GM10248 (cell line): Measurements from ENCODE around the gene NOP53.
"Not testable (repeated sequence)": the region's sequence is repeated elsewhere in the genome, so short reads cannot be mapped to it uniquely, and the experiment has no call there.

Experiments used
- CTCF ChIA-PET: fragments of 300-600 bp; sonication (Branson Sonifier 250); formaldehyde crosslinking; extraction: SDS; loops from one replicate; lab custom pipeline; 2021; ENCODE audit warnings: antibody characterized with exemption; lab: Yijun Ruan, JAX
- POLR2A ChIA-PET: fragments of 350-650 bp; sonication (Branson Sonifier 250); formaldehyde crosslinking; extraction: SDS; loops from one replicate; lab custom pipeline; 2020; ENCODE audit warnings: antibody characterized with exemption; lab: Yijun Ruan, JAX
- DNase-seq: peaks from one replicate; pipeline ENCODE4 v3.0.0; 2012; ENCODE audit errors: extremely low spot score
- TF ChIP-seq, protein P1 (sequence below): IDR thresholded peaks from 2 replicates; pipeline ENCODE4 v1.5.1; 2012; ENCODE audit warnings: mild to moderate bottlenecking, low read depth; ENCODE audit errors: extremely low read depth, missing control alignments, control extremely low read depth

NOP53 gene

DNA sequence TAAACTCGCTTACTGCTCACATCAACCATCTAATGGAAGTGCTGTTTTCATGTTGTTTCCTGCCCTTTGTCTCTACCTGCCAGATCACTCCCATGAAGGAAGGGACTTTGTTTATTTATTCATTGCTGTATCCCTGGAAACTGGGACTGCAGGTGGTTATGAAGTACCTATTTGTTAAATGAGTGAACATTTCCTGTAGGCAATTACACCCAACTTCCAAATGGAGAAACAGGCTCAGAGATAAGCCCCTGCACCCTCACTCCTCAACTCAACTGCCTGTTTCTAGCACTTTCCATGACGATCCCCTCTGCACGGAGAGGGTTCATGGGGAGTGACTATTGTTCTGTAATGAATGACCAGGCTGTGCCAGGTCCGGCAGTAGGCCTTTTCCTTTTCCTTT, 31.2 kb downstream of the NOP53 start:
- CTCF ChIA-PET = interaction anchor here (1.5 to 3.5 kb wide), 4 partner anchors 9 to 61 kb away, joined by 3 to 14 read pairs (median 4); no protein-coding TSS in a partner anchor
- no peak for DNase-seq
- POLR2A ChIA-PET = interaction anchor here (0.7 kb wide), 1 partner anchor 1038 kb away, joined by 4 read pairs; no protein-coding TSS in a partner anchor
- TF ChIP-seq, protein P1, sequence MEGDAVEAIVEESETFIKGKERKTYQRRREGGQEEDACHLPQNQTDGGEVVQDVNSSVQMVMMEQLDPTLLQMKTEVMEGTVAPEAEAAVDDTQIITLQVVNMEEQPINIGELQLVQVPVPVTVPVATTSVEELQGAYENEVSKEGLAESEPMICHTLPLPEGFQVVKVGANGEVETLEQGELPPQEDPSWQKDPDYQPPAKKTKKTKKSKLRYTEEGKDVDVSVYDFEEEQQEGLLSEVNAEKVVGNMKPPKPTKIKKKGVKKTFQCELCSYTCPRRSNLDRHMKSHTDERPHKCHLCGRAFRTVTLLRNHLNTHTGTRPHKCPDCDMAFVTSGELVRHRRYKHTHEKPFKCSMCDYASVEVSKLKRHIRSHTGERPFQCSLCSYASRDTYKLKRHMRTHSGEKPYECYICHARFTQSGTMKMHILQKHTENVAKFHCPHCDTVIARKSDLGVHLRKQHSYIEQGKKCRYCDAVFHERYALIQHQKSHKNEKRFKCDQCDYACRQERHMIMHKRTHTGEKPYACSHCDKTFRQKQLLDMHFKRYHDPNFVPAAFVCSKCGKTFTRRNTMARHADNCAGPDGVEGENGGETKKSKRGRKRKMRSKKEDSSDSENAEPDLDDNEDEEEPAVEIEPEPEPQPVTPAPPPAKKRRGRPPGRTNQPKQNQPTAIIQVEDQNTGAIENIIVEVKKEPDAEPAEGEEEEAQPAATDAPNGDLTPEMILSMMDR = no peak

GRCh38 chr19:47777245-47778048, 32.1 kb downstream of the NOP53 start:
- CTCF ChIA-PET = interaction anchor here (0.6 to 3.5 kb wide), 4 partner anchors 9 to 62 kb away, joined by 3 to 14 read pairs (median 3); no protein-coding TSS in a partner anchor
- DNase-seq = not testable (repeated sequence)
- POLR2A ChIA-PET = interaction anchor here (0.7 kb wide), 1 partner anchor 1039 kb away, joined by 4 read pairs; no protein-coding TSS in a partner anchor

GRCh38 chr19:47778049-47778953, 33.0 kb downstream of the NOP53 start, which contains the start of gene SELENOW:
TSS of gene SELENOW (plus strand) at chr19:47778703. CDS start at chr19:47778786, 83 bp downstream.
- TF ChIP-seq, protein P1 = no peak
- CTCF ChIA-PET = interaction anchor here (1.5 to 3.5 kb wide), 2 partner anchors 9 to 13 kb away, joined by 3 to 14 read pairs; no protein-coding TSS in a partner anchor
- POLR2A ChIA-PET = no interaction called here
- DNase-seq = peak; percentile 96

DNA sequence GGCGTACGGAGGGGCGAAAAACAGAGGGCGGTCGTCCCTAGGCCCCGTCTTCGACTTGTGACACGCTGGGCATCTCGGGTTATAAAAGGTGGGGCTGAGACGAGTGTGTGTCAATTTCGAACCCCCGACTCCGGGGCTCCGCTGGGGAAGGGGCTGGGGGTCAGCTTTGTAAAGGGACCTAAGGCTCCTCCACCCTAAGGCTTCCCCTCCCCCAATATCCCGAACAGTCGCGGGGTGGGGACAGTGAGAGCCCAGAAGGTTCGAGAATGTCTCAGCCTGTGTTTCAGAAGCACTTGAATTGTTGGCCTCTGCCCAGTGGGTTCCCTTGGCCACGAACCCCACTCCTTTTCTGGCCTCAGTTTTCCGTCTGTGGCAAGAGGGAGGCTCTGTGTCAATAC, 33.6 kb downstream of the NOP53 start:
- ChIA-PET POLR2A (no interaction called here), CTCF (no interaction called here)
- TF ChIP-seq, protein P1 = no peak
- DNase-seq = no peak

DNA sequence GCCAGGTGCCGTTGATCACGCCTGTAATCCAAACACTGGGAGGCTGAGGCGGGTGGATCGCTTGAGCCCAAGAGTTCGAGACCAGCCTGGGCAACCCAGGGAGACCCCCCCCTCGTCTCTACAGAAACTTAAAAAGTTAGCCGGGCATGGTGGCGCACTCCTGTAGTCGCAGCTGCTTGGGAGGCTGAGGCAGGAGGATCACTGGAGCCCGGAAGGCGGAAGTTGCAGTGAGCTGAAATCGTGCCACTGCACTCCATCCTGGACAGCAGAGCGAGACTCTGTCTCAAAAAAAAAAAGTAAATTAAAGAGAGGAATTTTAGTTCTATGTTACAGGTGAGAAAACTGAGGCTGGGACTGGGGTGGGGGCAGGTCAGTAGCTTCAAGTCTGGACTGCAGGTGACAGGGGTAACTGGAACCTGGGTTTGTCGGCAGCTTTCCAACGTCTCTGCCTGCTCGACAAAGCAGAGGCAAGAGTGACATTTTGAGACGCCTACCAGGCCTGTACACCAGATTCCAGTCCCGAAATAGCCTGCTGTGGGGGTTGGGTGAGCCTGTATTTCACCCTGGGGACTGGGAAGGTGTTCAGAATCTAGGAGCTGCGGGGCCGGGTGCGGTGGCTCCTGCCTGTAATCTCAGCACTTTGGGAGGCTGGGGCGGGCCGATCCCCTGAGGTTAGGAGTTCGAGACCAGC, 34.3 kb downstream of the NOP53 start:
- POLR2A ChIA-PET = no interaction called here
- CTCF ChIA-PET = interaction anchor here (1.2 kb wide), 1 partner anchor 10 kb away, joined by 6 read pairs; no protein-coding TSS in a partner anchor
- DNase-seq = no peak
- TF ChIP-seq, protein P1 = no peak

GRCh38 chr19:47780215-47780551, 34.8 kb downstream of the NOP53 start:
- TF ChIP-seq, protein P1 = no peak
- DNase-seq = no peak
- CTCF ChIA-PET = interaction anchor here (1.2 kb wide), 1 partner anchor 10 kb away, joined by 6 read pairs; no protein-coding TSS in a partner anchor
- POLR2A ChIA-PET = no interaction called here
